Stomach (tissue), 9 donors: ENCODE measurements around the gene FFAR3. TPM values are rescaled to one million over a fixed set of nuclear protein-coding genes. Genes with fewer than 3 reads are reported as not detected.
"Not testable (repeated sequence)": the region's sequence is repeated elsewhere in the genome, so short reads cannot be mapped to it uniquely, and the experiment has no call there.

Source experiments
- DNase-seq, 2 donors: peaks; one replicate each; pipeline versions ENCODE4 v3.0.0 to v3.0.0-alpha.2; 2013 to 2019
- H3K27ac ChIP-seq, 5 donors: fragments of 200-600 bp in 4 of 5; sonication (generic) in 4 of 5; one replicate each; pipeline ENCODE4 v1.5.1; 2013 to 2019; ENCODE audit warnings: mild to moderate bottlenecking in 1 of 5, moderate library complexity in 1 of 5
- H3K27me3 ChIP-seq, 3 donors: fragments of 200-600 bp; sonication (generic); one replicate each; pipeline ENCODE4 v1.5.1; 2017 to 2019; ENCODE audit warnings: mixed run types in 1 of 3
- H3K36me3 ChIP-seq, 4 donors: fragments of 200-600 bp; sonication (generic); 1 replicate in 3 of 4; 2 replicates in 1 of 4; pipeline ENCODE4 v1.5.1; 2016 to 2019
- H3K4me1 ChIP-seq, 4 donors: fragments of 200-600 bp; sonication (generic); one replicate each; pipeline ENCODE4 v1.5.1; 2016 to 2019
- H3K4me3 ChIP-seq, 4 donors: fragments of 200-600 bp; sonication (generic) in 3 of 4; one replicate each; pipeline ENCODE4 v1.5.1; 2016 to 2019; ENCODE audit warnings: mild to moderate bottlenecking in 1 of 4
- H3K9me3 ChIP-seq, 4 donors: fragments of 200-600 bp; sonication (generic); one replicate each; pipeline ENCODE4 v1.5.1; 2016 to 2019
- CTCF ChIP-seq, 7 experiments: fragments of 450-650 bp in 4 of 7; fragments of 200-600 bp in 3 of 7; sonication (generic) in 3 of 7; IDR thresholded peaks; one replicate each; pipeline ENCODE4 v1.5.1; 2016 to 2019; ENCODE audit warnings: antibody characterized with exemption in 7 of 7, control low read depth in 2 of 7, mild to moderate bottlenecking in 1 of 7
- EP300 ChIP-seq: sonication (generic); formaldehyde crosslinking; IDR thresholded peaks from one replicate; pipeline ENCODE4 v1.6.1; 2017; ENCODE audit warnings: antibody characterized with exemption
- POLR2A ChIP-seq, 4 donors: fragments of 450-650 bp; IDR thresholded peaks; one replicate each; pipeline ENCODE4 v1.6.1; 2016; ENCODE audit warnings: antibody characterized with exemption in 4 of 4, control low read depth in 2 of 4, mild to moderate bottlenecking in 1 of 4, moderate library complexity in 1 of 4
- POLR2AphosphoS5 ChIP-seq, 3 donors: sonication (generic); formaldehyde crosslinking; IDR thresholded peaks; one replicate each; pipeline ENCODE4 v1.6.1; 2016; ENCODE audit warnings: antibody characterized with exemption in 3 of 3
- WGBS, 5 donors: extraction: QIAGEN DNeasy Blood & Tissue Kit in 3 of 5; methylation state at CpG; one replicate each; pipeline versions ENCODE4 v1.1.5 to v1.1.7; 2013 to 2018; 5-methylcytosine and 5-hydroxymethylcytosine counted together
- intact Hi-C: fragments of 100-400 bp; cut with DNase I; formaldehyde crosslinking; loops from one replicate; pipeline ENCODE4 v1.15.1; 2023; ENCODE audit warnings: low total_unique reads
- polyA plus RNA-seq, 3 donors: library from polyadenylated mRNA; stranded (reverse); fragments of 200-250 nt; gene quantifications; one replicate each; pipeline ENCODE4 v1.2.3, GENCODE V29; 2013
- total RNA-seq, 5 donors: library from RNA; depleted of rRNA; stranded (reverse); fragments of >200 nt; gene quantifications; one replicate each; pipeline versions ENCODE4 v1.1.0 to v1.2.3, GENCODE V29; 2014 to 2016
- donor health status: healthy with polysubstance abuse.
- donor health status: Bipolar disorder and iron deficiency.
- donor health status: healthy.

FFAR3 gene
- total and polyA plus RNA-seq, 8 donors = 0.30 to 0.56 TPM; not detected in 6

DNA sequence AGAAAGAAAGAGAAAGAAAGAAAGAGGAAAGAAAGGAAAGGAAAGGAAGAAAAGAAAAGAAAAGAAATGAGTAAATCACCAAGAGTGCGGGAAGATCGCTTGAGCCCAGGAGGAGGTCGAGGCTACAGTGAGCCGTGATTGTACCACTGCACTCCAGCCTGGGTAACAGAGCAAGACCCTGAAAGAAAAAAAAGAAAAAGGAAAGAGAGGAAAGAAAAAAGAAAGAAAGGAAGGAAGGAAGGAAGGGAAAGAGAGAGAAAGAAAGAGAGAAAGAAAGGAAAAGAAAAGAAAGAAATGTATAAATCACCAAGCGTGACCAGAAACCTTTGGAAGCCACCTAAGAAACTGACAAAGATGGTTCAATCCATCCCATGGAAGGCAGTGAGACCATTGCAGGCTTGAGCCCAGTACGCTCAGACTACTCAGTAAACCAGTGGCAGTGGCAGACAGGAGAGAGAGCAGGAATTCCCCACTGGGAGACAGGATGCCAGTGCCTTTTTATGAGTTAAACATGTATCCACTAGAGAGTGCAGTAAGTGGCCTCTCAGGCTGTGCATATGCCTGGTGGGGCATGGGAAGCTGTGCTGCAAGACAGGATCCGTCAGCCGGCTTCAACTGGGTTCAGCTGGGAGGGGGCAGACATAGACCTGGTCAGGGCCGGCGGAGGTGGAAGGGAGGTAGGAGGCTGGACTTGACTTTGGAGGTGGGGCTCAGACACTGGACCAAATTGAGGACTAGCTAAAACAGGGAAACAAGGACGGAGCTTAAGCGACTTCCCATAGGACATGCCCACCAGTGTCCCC lies 17.4 kb downstream of the FFAR3 start:
- Histone ChIP-seq H3K4me1 (peaks cover 0 to 11% (median 8%) of the 10 kb centered on the region in 4 donors), H3K4me3 (no peak overlapping the region), H3K36me3 (no peaks in the 10 kb centered on the region), H3K9me3 (no peaks in the 10 kb centered on the region), H3K27me3 (no peaks in the 10 kb centered on the region), H3K27ac (no peak overlapping the region)
- whole genome bisulfite sequencing, 5 donors = 75 to 96% (median 87%) methylated on average over 12 of the region's 12 CpGs
- TF ChIP-seq POLR2AphosphoS5 (IDR thresholded peaks at IDR 0.05) (no peak), CTCF (IDR thresholded peaks at IDR 0.05) (no peak), EP300 (no peak), POLR2A (IDR thresholded peaks at IDR 0.05) (no peak)
- intact Hi-C loops = no loop called here
- DNase-seq = no peak

- Histone ChIP-seq H3K4me1 (peaks cover 0 to 16% (median 11%) of the 10 kb centered on the region in 4 donors), H3K27me3 (no peaks in the 10 kb centered on the region), H3K4me3 (no peak overlapping the region), H3K36me3 (no peaks in the 10 kb centered on the region), H3K27ac (no peak overlapping the region), H3K9me3 (no peaks in the 10 kb centered on the region)
- intact Hi-C loops = no loop called here
- TF ChIP-seq POLR2AphosphoS5 (IDR thresholded peaks at IDR 0.05) (no peak), CTCF (IDR thresholded peaks at IDR 0.05) (no peak), POLR2A (IDR thresholded peaks at IDR 0.05) (no peak), EP300 (no peak)
- DNase-seq = no peak
- 62 to 74% (median 69%) methylated on average over 1 of the region's 1 CpG for WGBS, 5 donors
These were observed 19.4 kb downstream of the FFAR3 start for GRCh38 chr19:35377656-35378055.

- no peak for DNase-seq
- no peaks in the 10 kb centered on the region for H3K27me3 ChIP-seq
- TF ChIP-seq POLR2AphosphoS5 (IDR thresholded peaks at IDR 0.05) = no peak
- TF ChIP-seq EP300 = no peak
- no peak for TF ChIP-seq CTCF (IDR thresholded peaks at IDR 0.05)
- TF ChIP-seq POLR2A (IDR thresholded peaks at IDR 0.05) = no peak
- WGBS, 5 donors = 93 to 97% (median 97%) methylated on average over 3 of the region's 3 CpGs
- H3K9me3 ChIP-seq = no peaks in the 10 kb centered on the region
- H3K4me3 ChIP-seq = no peak overlapping the region
- intact Hi-C loops = no loop called here
- peaks cover 0 to 16% (median 11%) of the 10 kb centered on the region in 4 donors for H3K4me1 ChIP-seq
- H3K36me3 ChIP-seq = no peaks in the 10 kb centered on the region
- no peak overlapping the region for H3K27ac ChIP-seq
These were observed 20.1 kb downstream of the FFAR3 start for GRCh38 chr19:35378356-35378755.

DNA sequence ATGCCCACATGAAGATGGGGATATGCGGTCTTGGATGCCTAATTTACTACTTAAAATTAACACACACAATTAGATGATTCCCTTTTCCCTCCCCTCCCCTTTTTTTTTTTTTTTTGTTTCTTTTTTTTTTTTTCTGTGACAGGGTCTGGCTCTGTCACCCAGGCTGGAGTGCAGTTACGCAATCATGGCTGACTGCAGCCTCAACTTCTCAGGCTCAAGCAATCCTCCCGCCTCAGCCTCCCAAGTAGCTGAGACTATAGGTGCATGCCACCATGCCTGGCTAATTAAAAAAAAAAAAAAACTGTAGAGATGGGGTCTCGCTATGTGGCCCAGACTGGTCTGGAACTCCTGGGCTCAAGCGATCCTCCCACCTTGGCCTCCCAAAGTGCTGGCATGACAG lies 21.3 kb downstream of the FFAR3 start:
- intact Hi-C loops, H3K4me3 ChIP-seq, H3K9me3 ChIP-seq, H3K36me3 ChIP-seq, H3K27ac ChIP-seq, DNase-seq, H3K27me3 ChIP-seq: not testable (repeated sequence)
- WGBS, 5 donors = 83 to 99% (median 98%) methylated on average over 5 of the region's 5 CpGs
- peaks cover 0 to 16% (median 11%) of the 10 kb centered on the region in 4 donors for H3K4me1 ChIP-seq

DNA sequence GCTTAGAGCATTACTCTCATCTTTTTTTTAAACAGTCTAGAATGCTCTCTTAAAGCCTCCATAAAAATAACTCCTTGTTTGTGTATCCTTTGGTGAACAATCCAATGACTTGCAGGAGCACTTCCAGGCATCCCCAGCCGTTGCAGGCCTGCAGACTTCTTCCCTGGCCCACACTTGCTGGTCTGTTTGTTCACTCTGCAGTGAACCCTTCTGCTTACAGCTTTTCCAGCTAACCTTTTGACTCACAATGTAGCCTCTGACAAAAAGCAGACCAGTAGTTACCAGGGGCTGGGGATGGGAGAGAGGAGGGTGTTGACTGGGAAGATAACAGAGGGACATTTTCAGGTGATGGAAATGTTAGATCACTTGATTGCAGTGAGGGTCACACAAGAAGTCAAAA lies 21.7 kb downstream of the FFAR3 start:
- no peak for TF ChIP-seq CTCF (IDR thresholded peaks at IDR 0.05)
- TF ChIP-seq EP300 = no peak
- TF ChIP-seq POLR2AphosphoS5 (IDR thresholded peaks at IDR 0.05) = no peak
- TF ChIP-seq POLR2A (IDR thresholded peaks at IDR 0.05) = no peak
- intact Hi-C loops = no loop called here
- H3K9me3 ChIP-seq = no peaks in the 10 kb centered on the region
- peak in 1 of 2 donors; percentile 4 for DNase-seq
- no peak overlapping the region for H3K4me3 ChIP-seq
- peaks cover 0 to 16% (median 11%) of the 10 kb centered on the region in 4 donors for H3K4me1 ChIP-seq
- no peaks in the 10 kb centered on the region for H3K36me3 ChIP-seq
- no peak overlapping the region for H3K27ac ChIP-seq
- no peaks in the 10 kb centered on the region for H3K27me3 ChIP-seq
- WGBS, 5 donors = 12 to 23% (median 16%) methylated on average over 1 of the region's 1 CpG
